ENCODE measurements around the gene CDCP1. TPM values are rescaled to one million over a fixed set of nuclear protein-coding genes. Genes with fewer than 3 reads are reported as not detected.

Gene CDCP1
- total and polyA plus RNA-seq, 2 donors from 2014 or later: 3.7 to 39.6 TPM

GRCh38 chr3:45064512-45065372, 81.4 kb downstream of the CDCP1 start:
- no peak for FAIRE-seq
- Histone ChIP-seq H3K4me1 (ENCODE audit: control insufficient read depth in 2 of 3, insufficient read depth in 2 of 3, low read depth in 1 of 3, low read length in 3 of 3) (no peaks in the 10 kb centered on the region), H3K9ac (ENCODE audit: low read length in 3 of 3) (no peak overlapping the region), H3K9me3 (ENCODE audit: control insufficient read depth in 2 of 3, insufficient read depth in 1 of 3, low read length in 3 of 3) (no peaks in the 10 kb centered on the region), H3K4me3 (ENCODE audit: low read length in 3 of 3) (no peak overlapping the region), H3K27ac (ENCODE audit: low read depth in 2 of 2, low read length in 2 of 2) (peak overlapping the region in 1 of 2 donors; percentile 56), H3K27me3 (ENCODE audit: control insufficient read depth, insufficient read depth, low read length) (no peaks in the 10 kb centered on the region), H3K36me3 (ENCODE audit: control insufficient read depth in 2 of 3, insufficient read depth in 3 of 3, low read length in 3 of 3) (no peaks in the 10 kb centered on the region)
- intact Hi-C loops (cut with DNase I): no loop called here
- TF ChIP-seq CTCF (IDR thresholded peaks at IDR 0.05; ENCODE audit: borderline replicate concordance, extremely low read depth, insufficient read depth): no peak
- peak in 2 of 5 donors; percentile 18 to 54 for DNase-seq

GRCh38 chr3:45062697-45063070, 83.5 kb downstream of the CDCP1 start:
- Histone ChIP-seq H3K36me3 (ENCODE audit: control insufficient read depth in 2 of 3, insufficient read depth in 3 of 3, low read length in 3 of 3) (no peaks in the 10 kb centered on the region), H3K4me3 (ENCODE audit: low read length in 3 of 3) (no peak overlapping the region), H3K9me3 (ENCODE audit: control insufficient read depth in 2 of 3, insufficient read depth in 1 of 3, low read length in 3 of 3) (no peaks in the 10 kb centered on the region), H3K27me3 (ENCODE audit: control insufficient read depth, insufficient read depth, low read length) (no peaks in the 10 kb centered on the region), H3K27ac (ENCODE audit: low read depth in 2 of 2, low read length in 2 of 2) (no peak overlapping the region), H3K9ac (ENCODE audit: low read length in 3 of 3) (no peak overlapping the region), H3K4me1 (ENCODE audit: control insufficient read depth in 2 of 3, insufficient read depth in 2 of 3, low read depth in 1 of 3, low read length in 3 of 3) (no peaks in the 10 kb centered on the region)
- DNase-seq (no peak), FAIRE-seq (no peak)
- no peak for TF ChIP-seq CTCF (IDR thresholded peaks at IDR 0.05; ENCODE audit: borderline replicate concordance, extremely low read depth, insufficient read depth)
- intact Hi-C loops (cut with DNase I): no loop called here

- Histone ChIP-seq H3K27me3 (ENCODE audit: control insufficient read depth, insufficient read depth, low read length) (no peaks in the 10 kb centered on the region), H3K9me3 (ENCODE audit: control insufficient read depth in 2 of 3, insufficient read depth in 1 of 3, low read length in 3 of 3) (no peaks in the 10 kb centered on the region), H3K4me1 (ENCODE audit: control insufficient read depth in 2 of 3, insufficient read depth in 2 of 3, low read depth in 1 of 3, low read length in 3 of 3) (no peaks in the 10 kb centered on the region), H3K9ac (ENCODE audit: low read length in 3 of 3) (no peak overlapping the region), H3K27ac (ENCODE audit: low read depth in 2 of 2, low read length in 2 of 2) (no peak overlapping the region), H3K4me3 (ENCODE audit: low read length in 3 of 3) (no peak overlapping the region), H3K36me3 (ENCODE audit: control insufficient read depth in 2 of 3, insufficient read depth in 3 of 3, low read length in 3 of 3) (no peaks in the 10 kb centered on the region)
- TF ChIP-seq CTCF (IDR thresholded peaks at IDR 0.05; ENCODE audit: borderline replicate concordance, extremely low read depth, insufficient read depth): no peak
- intact Hi-C loops (cut with DNase I): no loop called here
- FAIRE-seq (no peak), DNase-seq (no peak)
Observed at GRCh38 chr3:45060165-45060892, 85.8 kb downstream of the CDCP1 start.
